HG03039 (cell line): ENCODE measurements around the gene ME2.
"Not testable (repeated sequence)": the region's sequence is repeated elsewhere in the genome, so short reads cannot be mapped to it uniquely, and the experiment has no call there.

ENCODE experiments used
- ATAC-seq: cut with Tn5 transposase; IDR thresholded peaks from one replicate; pipeline ENCODE4 v1.9.1; 2021; ENCODE audit warnings: mild to moderate bottlenecking, moderate library complexity; ENCODE audit not compliant: unreplicated experiment

The ME2 gene

GRCh38 chr18:50969448-50969847, 90.5 kb downstream of the ME2 start:
- no peak for ATAC-seq

GRCh38 chr18:50970006-50970405, 91.1 kb downstream of the ME2 start:
- no peak for ATAC-seq

GRCh38 chr18:50972404-50972803, 93.5 kb downstream of the ME2 start:
- not testable (repeated sequence) for ATAC-seq

- no peak for ATAC-seq
These were observed 94.6 kb downstream of the ME2 start for GRCh38 chr18:50973367-50974126.

- ATAC-seq, result no peak
These were observed 98.3 kb downstream of the ME2 start for GRCh38 chr18:50977037-50977760.

- ATAC-seq, result no peak
These were observed 102.5 kb downstream of the ME2 start for GRCh38 chr18:50981381-50981780.

- no peak for ATAC-seq
These were observed 103.3 kb downstream of the ME2 start for GRCh38 chr18:50982086-50982801.

- ATAC-seq, result no peak
These were observed 103.9 kb downstream of the ME2 start for GRCh38 chr18:50982802-50983179.

GRCh38 chr18:50986360-50987087, 107.6 kb downstream of the ME2 start:
- no peak for ATAC-seq

- ATAC-seq, result no peak
These were observed 108.3 kb downstream of the ME2 start for GRCh38 chr18:50987261-50987660.

GRCh38 chr18:50989711-50990110, 110.8 kb downstream of the ME2 start:
- ATAC-seq, result no peak

GRCh38 chr18:50992351-50992762, 113.4 kb downstream of the ME2 start:
- ATAC-seq, result no peak

- no peak for ATAC-seq
These were observed 115.1 kb downstream of the ME2 start for GRCh38 chr18:50994031-50994430.

- ATAC-seq, result not testable (repeated sequence)
These were observed 124.3 kb downstream of the ME2 start for GRCh38 chr18:51003174-51003573.
